Activated T-cell treated with anti-CD3 and anti-CD28 coated beads for 48 hours (primary cell): Measurements from ENCODE around the gene USH1C.

Source experiments
- DNase-seq: peaks from one replicate; pipeline ENCODE4 v3.0.0-alpha.2; 2020; ENCODE audit warnings: low read depth

USH1C gene

DNA sequence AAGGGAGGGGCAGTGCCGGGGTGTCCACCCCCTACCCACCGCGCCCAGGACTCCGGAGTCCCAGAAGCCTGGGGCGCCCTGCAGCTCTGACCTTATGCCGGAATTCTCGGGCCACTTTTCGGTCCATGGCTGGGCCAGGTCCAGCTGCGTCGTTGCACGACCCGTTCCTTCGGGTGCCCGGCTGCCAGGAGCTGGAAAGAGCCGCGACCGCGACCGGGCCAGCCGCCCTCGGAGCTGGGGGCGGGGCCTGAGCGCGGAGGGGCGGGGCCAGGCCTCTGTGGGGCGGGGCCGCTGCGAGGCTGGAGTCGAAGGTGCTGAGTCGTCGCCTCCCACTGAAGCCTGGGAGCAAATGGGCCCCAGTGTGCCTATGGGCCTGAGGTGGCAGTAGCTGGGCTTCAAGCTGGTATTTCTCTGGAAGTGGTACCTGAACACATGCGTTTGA lies at the start of gene USH1C:
Gene USH1C, minus strand, starts transcription at position 236 of the 442 bp plus-strand sequence. Its CDS starts 109 bp downstream, at position 127.
- peak; percentile 45 for DNase-seq

DNA sequence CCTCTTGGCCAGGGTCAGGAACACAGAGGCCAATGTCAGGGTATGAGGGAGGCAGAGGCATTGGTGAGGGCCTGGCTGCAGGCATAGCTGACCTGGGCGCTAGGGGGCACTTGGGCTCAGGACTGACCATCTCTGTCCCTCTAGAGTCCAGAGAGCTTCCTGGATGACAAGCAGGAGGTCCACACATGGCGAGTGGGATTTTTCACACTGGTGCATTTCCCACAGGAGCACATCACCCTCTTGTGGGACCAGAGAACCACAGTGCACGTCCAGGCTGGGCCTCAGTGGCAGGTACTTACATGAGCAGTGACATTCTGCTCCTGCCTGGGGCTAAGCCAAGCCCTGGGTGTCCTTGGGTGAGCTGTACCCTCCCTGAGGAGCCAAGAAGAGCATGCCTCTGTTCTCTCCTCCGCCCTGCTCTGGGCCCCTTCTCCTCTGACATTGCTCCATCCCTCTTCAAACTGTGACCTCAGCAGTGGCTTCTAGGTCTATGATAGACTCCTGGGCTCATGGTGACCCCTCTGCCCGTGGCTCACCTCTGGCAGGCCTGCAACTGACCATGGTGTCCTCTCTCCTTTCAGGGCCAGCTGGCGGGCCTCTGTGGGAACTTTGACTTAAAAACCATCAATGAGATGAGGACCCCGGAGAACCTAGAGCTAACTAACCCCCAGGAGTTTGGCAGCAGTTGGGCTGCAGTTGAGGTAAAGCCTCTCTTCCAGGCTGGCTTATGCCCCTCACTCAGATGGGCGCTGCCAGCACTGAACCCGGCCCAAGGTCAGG lies 49.4 kb upstream of the USH1C start:
- DNase-seq, result no peak

DNA sequence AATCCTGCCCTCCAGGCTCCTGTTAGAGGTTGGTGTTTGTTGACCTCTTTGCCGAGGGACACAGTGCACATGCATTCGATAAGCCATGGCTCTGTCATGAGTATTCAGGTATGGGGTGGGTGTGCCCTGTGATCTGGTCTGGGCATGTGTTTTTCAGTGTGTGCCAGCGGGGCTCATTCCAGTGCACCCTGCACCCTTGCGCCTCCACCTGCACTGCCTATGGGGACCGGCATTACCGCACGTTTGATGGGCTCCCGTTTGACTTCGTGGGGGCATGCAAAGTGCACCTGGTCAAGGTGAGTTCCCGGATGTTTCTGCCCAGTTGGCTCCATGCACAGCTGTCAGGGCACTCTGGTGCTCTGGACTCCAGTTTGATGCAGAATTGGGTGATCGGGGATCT lies 47.1 kb upstream of the USH1C start:
- DNase-seq, result no peak

DNA sequence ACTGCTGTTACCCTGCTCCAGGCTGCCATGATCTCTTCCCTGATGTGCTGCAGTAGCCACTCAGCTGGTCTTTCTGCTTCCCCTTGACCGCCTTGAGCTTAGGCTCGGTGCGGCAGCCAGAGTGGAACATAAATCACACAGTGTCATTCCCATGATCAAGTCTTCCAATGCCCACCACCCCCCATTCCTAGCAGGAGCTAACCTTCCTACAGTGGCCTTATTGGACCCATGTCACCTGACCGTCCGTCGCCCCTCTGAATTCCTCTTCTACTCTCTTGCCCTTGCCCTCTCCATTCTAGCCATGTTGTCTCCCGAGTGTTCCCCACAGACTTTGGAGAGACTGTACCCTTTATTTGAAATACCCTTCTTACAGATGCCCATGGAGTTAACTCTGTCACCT lies 46.2 kb upstream of the USH1C start:
- DNase-seq, result no peak

DNA sequence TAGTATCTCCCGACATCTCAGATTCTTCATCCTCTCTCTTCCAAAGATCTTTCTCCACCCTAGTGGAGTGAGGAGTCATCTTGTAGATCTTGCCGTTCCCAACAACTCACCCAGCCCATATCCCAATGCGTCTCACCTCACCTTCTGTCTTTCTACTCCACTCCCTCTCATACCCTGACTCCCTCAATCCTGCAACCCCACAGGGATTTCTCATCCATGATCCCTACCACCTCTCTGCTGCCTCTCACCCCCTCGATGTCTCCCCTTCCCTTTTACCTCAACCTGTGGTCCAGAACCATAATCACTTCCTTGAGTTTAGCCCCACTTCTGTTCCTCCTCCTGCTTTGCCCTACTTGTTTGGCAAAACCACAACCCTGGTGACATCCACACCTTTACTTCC lies 44.5 kb upstream of the USH1C start:
- no peak for DNase-seq

DNA sequence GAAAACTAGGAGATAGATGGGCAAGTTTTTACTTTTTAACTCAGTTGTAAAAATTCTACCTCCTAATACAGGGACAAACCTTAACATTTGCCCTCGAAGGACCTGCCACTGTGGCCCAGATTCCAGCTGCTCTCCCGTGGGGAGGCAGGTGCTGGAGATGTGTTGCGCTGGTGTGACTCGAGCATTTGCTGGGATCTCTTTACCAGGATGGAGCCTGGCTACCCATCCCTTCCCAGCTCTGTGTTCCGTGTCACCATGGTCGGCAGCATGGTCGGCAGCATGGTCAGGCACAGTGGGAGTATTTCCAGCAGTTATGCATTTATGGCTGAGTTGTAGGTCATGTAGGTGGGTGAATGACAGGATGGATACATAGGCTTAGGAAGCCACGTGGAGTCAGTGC lies 44.0 kb upstream of the USH1C start:
- DNase-seq, result no peak

DNA sequence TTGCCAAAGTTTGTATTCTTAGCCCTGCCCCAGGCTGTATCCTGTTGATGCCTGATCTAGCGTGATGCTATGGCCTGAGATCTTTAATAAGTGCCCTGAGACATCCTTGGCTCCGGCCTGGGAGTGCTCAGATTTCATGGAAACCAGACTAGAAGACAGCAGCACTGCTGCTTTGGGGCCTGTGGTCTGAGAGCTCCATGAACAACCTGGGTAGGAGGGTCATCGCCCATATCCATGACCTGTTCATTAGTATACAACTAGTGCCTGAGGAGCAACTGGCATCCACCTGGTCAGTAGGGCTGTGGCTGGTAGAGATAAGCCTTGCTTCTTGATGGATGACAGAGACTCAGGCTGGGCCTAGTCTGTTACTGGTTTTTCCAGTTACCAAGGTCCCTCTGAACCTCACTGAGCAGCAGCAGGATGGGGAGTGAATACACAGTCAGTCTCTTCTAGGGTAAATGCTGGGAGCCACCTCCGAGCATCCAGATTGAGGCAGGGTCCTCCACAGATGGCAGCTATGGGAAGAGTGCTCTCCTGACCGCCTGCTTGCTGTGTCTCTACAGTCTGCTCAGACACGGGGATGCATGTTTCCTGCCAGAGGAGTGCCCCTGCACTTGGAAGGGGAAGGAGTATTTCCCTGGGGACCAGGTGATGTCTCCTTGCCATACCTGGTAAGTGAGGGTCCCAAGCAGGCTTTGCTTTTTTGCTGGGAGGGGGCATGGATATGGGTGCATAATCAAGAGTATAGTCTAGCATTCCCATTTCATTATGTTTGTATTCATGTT lies 41.9 kb upstream of the USH1C start:
- no peak for DNase-seq

DNA sequence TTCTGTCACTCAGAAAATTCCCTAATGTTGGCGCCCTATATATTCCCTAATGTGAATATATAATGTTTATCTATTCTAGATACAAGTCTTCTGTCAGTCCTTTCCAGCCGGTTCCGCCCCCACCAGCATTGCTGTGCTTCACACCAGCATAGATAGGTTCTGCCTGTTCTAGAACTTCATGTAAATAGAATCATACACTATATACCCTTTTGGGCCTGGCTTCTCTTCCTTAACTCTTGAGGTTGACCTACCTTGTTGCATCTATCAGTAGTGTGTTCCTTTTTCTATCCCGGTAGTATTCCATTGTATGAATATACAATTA lies 37.5 kb upstream of the USH1C start:
- DNase-seq, result no peak

DNA sequence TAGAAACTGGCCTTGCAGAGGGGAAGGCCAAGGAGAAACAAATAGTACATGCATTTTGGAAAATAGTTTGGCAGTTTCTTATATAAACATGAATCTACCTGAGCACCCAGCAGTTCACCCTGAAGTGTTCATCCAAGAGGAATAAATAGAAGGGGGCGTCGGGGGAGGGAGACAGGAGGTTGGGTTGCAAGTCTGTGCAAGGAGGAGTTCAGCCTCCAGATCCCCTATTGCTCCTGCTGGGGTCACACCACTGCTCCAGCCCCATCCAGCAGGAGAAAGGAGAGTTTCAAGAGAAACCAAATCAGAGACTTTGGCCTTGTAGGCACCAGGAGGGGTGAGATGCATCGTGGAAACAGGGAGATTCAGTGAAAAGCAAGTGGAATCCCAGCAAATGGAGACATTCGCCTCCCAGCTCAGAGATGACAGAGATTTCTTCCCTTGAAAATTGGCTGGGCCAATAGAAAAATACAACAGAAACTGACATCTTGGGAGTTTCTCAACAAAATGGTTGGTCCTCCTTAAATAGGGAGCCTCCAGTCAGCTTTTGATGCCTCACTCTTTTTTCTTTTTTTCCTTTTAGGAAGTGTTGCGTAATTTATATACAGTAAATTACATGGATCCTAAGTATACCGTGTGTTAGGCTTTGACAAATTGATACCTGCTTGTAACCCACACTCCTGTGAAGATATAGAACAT lies 37.0 kb upstream of the USH1C start:
- DNase-seq, result no peak

DNA sequence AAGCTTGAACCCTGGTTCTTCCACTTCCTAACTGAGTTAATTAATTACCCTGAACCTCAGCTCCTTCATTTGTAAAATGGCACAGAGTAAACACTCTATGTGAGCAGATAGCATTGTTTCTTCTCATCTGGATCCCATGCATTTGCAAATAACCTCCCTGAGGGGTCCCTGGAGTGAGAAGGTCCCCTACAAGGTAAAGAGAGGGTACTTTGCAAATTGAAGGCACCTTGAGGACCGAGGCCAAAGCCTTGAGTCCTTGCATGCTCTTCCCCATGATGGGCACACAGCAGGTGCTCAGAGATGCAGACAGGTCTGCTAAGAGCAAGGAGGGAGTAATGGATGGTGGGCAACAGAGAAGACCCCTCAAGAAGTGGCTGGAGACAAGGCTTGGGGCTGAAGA lies 36.1 kb upstream of the USH1C start:
- DNase-seq, result no peak

DNA sequence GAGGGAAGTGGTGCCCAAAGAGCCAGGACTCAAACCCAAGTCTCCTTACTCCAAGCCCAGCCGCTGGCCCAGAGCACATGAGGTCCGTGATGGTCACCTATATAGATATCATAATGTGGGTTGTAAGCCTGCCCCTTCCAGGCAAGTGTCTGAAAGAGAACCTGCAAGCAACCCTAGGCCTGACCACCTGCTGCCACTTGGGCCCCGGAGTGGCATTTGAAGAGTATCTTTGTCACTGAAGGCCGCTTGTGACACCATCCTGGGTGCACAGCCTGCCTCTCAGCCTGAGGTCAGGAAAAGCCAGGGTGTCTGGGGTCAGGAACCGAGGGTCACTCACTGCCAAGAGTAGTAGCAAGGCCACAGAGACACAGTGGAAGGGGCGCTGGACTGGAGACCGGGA lies 35.2 kb upstream of the USH1C start:
- DNase-seq, result no peak

DNA sequence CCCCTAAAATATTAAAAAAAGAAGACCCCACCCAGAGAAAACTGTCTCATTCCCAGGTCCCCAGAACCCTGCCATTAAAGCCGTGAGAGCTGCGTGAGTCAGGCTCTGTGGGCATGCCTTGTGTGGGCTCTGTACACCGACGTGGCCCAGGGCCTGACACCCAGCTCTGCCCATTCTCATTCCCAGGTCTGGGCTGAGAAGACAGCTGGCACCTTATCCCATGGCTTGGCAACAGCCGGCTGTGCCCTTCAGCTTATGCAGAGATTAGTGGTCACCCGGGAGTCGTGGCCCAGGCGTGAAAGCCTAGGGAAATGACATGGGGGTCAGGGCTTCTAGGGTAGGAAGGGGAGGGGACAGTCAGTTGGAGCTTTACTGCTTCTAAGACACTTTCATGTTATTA lies 34.7 kb upstream of the USH1C start:
- DNase-seq, result no peak

DNA sequence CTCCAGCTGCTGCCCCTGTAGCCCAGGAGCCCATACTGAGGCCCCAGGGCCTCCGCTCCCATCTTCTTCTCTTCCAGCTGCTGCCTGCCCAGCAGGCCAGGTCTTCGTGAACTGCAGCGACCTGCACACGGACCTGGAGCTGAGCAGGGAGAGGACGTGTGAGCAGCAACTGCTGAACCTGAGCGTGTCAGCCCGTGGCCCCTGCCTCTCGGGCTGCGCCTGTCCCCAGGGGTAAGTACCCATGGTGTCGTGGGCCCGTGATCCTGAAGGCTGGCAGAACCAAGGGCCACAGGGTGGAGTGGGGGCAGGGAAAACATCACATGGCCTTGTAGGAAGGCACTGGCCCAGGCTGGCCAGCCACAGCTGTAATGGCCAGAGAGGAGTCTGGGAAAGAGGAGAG lies 34.1 kb upstream of the USH1C start:
- DNase-seq, result no peak

DNA sequence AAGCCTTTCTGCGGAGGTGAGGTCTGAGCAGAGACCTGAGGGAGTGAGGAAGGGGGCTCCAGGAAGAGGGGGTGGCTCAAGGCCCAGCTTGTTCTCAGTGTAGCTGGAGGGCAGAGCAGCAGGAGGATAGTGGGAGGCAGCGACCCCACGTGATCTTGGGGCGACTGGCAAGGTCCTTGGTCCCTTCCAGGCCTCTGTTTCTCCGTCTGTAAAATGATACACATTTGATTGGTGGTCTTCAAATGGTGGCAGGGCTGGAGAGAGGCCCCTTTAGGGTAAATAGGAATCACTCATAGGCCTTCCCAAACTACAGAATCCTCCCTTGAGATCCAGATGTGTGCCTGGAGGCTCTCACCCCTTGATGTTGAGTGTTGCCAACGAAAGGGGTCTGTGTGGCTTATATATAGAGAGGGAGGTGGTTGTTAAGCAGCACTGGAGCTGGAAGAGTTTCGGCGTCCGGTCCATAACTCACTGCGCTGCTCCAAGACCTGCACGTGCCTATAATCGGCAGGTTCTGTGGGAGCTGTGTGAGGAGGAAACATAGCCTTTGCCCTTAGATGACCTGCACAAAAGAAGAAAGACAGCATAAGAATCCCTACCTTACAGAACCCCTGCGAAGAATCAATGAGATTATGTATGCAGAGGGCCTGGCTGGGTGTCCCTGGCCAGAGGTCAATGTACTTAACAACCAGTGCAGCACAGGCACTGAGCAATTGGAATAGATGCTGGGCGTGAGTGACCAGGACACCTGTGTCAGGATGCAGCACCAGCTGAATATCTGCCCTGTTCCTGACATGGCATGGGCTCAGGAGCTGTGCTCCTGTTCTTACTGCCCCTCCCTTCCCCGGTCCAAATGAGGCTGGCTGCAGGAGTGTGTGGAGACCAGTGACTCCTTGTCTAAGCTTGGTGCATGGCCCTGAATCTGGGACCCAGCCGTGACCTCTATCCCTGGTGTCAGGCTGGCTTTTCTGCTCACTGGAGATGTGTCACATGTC lies 31.5 kb upstream of the USH1C start:
- no peak for DNase-seq

DNA sequence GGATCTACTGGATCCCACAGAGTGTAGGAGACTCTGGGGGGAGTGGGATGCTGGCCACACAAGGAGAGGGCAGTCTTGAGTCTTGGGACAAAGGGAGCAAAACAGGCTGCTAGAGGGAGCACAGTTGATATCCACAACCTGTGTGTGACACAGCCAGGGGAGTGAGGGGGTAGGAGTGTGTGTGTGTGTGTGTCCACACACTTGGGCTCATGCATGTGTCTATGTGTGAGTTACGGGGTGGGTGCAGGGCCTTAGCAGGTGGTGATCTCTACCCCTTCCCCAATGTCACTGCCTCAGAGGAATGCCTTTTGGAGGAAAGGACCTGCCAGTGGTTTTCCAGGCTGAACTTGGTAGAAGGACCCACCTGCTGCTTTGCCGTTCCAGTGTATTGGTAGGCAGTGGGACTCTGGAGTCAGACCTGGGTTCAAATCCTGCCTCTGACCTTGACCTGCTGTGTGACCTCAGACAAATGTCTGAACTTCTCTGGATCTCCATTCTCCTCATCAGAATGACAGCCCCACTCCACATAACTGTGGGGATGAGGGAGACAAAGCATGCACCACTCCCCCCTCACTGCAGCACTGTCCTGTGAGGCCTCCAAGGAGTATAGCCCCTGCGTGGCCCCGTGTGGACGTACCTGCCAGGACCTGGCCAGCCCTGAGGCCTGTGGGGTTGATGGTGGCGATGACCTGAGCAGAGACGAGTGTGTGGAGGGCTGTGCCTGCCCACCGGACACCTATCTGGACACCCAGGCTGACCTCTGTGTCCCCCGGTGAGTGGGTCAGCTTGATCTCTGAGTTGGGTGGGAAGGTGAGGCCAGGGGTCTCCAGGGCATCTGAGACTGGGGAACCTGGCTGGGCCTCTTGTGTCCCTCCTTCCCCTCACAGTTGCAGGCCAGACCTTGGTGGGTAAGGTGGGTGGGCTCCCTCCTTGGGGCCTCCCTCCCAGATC lies 30.2 kb upstream of the USH1C start:
- no peak for DNase-seq

DNA sequence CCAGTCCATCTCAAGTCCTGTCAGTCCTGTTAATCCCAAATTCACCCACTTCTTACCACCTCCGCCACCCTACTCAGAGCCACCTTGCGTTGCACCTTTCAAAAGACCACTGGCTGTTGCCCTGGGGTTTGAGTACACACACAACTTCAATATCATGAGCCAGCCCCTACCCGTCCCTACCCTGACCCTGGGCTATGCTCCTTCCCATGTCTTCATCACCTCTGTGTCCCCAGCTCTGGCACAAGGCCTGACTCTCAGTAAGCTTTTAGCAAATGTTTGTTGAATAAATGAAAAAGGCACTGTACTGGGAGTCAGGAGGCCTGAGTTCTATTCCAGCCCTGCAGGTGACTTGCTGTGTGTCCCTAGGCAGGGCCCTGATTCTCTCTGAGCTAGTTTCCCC lies 29.3 kb upstream of the USH1C start:
- DNase-seq, result no peak

DNA sequence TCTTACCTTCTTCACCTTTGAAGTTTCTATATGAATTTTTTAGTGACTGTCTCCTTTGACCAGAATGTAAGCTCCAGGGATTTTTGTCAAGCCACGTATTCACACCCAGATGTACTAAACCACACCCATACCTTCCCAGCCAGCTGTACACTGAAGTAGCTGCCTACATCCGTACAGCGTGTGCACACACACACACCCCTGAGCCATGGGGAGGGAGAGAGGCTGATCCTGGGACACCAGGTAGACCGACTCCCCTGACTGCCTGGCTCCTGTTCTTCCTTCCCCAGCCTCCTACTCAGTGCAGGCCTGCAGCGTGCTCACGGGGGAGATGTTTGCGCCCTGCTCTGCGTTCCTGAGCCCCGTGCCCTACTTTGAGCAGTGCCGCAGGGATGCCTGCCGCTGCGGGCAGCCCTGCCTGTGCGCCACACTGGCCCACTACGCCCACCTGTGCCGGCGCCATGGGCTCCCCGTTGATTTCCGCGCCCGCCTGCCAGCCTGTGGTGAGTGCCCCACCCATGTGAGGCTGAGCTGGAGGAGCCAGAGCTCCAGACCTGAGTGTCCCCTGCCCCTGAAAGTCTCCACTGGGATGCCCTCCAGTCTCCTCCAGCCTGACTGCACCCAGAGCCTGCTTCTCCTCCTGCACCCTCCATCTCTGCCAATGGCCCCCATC lies 28.7 kb upstream of the USH1C start:
- DNase-seq, result no peak

DNA sequence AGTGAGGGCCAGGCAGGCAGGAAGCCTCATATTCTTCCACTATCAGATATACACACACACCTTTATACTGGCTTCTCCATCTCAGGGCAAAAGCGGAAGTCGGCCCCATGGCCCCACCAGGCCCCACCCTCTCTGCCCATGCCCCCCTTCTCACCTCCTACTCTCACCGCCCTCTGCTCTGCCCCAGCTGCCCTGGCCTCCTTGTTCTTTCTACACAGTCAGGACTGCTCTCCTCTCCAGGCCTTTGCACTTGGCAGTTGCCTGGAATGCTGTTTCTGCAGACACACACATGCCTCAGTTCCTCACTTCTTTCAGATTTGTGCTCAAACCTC lies 28.1 kb upstream of the USH1C start:
- no peak for DNase-seq

DNA sequence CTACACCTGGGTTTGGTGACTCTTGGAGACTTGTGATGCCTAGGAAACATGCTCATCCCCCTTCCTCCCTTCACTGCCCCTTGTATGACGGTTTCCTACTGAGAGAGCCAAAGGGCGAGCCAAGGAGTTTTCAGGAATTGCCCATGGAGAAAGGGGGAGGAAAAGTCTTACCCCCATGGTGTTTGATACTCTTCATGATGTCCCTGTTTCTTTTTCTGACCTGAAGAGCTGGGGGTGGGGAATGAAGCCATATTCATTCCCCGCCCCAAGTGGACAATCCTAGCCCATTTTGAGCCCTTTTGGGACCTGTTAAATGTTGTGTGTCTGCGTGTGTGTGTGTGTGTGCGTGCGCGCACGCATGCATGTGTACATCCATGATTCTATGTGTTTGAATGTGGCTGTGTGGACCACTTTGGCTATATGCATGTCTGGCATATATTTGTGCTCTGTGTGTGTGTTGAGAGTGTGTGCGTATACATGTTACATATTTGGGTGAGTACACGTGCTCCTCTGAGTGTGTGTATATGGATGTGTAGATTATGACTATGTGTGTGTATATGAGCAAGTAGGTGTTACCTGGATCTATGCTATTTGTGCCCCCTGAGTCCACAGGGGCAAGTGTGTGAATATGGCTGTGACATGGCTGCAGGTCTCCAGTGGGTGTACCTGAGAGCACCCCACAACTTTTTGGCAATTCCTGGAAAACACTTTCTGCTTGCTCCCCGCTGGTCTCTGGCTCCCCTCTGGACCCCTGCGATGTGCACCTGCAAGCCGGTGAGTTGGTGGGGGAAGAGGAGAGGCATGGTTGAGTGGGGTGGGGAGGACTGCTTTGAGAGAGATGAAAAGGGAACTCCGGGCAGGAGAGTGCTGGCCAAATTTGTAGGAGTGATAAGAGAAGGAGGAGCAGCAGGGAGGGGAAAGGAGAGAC lies 27.5 kb upstream of the USH1C start:
- no peak for DNase-seq
